CD14-positive monocyte (primary cell): ENCODE measurements around the gene RELB. TPM values are rescaled to one million over a fixed set of nuclear protein-coding genes. Genes with fewer than 3 reads are reported as not detected.
A peak's percentile ranks its signal among the peaks of the same experiment; 100 is the strongest.

Experiments used
- DNase-seq, 3 donors: peaks; one replicate each; pipeline ENCODE4 v3.0.0-alpha.2; 2011 to 2022
- H2AFZ ChIP-seq: 2 replicates; pipeline ENCODE4 v1.6.0; 2012; ENCODE audit warnings: mild to moderate bottlenecking, low read depth, low read length, inconsistent platforms; ENCODE audit not compliant: insufficient read depth, poor library complexity, severe bottlenecking
- H3K27ac ChIP-seq, 2 donors: 1 replicate in 1 of 2; 2 replicates in 1 of 2; pipeline ENCODE4 v1.5.1; 2012 to 2013; ENCODE audit warnings: low read length in 2 of 2, control low read depth in 1 of 2, inconsistent platforms in 1 of 2, low read depth in 1 of 2, mild to moderate bottlenecking in 1 of 2
- H3K27me3 ChIP-seq, 2 donors: one replicate each; pipeline versions ENCODE4 v1.6.0 to v1.6.1; 2011 to 2013; ENCODE audit warnings: low read length in 2 of 2; ENCODE audit not compliant: control insufficient read depth in 2 of 2, insufficient read depth in 2 of 2
- H3K36me3 ChIP-seq, 2 donors: replicated peaks in 1 of 2; 1 replicate in 1 of 2; 2 replicates in 1 of 2; pipeline versions ENCODE4 v1.5.1 to v1.6.1; 2012 to 2013; ENCODE audit warnings: low read length in 2 of 2, control low read depth in 1 of 2, inconsistent platforms in 1 of 2, mild to moderate bottlenecking in 1 of 2; ENCODE audit not compliant: insufficient read depth in 2 of 2, control insufficient read depth in 1 of 2
- H3K4me1 ChIP-seq, 2 donors: 1 replicate in 1 of 2; 2 replicates in 1 of 2; pipeline versions ENCODE4 v1.5.1 to v1.6.1; 2012 to 2013; ENCODE audit warnings: low read length in 2 of 2, control low read depth in 1 of 2, inconsistent platforms in 1 of 2, mild to moderate bottlenecking in 1 of 2, moderate library complexity in 1 of 2; ENCODE audit not compliant: insufficient read depth in 2 of 2, control insufficient read depth in 1 of 2
- H3K4me2 ChIP-seq: replicated peaks from 2 replicates; pipeline ENCODE3; 2012; ENCODE audit warnings: low read length, moderate library complexity, mild to moderate bottlenecking; ENCODE audit not compliant: poor library complexity, severe bottlenecking; ENCODE audit errors: extremely low read depth
- H3K4me3 ChIP-seq, 3 experiments: fragments of 200-600 bp in 1 of 3; sonication (generic) in 1 of 3; replicated peaks in 1 of 3; 1 replicate in 2 of 3; 2 replicates in 1 of 3; pipeline ENCODE4 v1.5.1; 2011 to 2013; ENCODE audit warnings: low read length in 3 of 3, mild to moderate bottlenecking in 3 of 3, control low read depth in 2 of 3, low read depth in 2 of 3, inconsistent platforms in 1 of 3, moderate library complexity in 1 of 3
- H3K79me2 ChIP-seq: 2 replicates; pipeline ENCODE4 v1.6.0; 2012; ENCODE audit warnings: mild to moderate bottlenecking, control low read depth, inconsistent platforms, low read length, moderate library complexity; ENCODE audit not compliant: insufficient read depth
- H3K9ac ChIP-seq: 2 replicates; pipeline ENCODE4 v1.6.0; 2017; ENCODE audit warnings: low read length, mild to moderate bottlenecking; ENCODE audit not compliant: insufficient read depth, poor library complexity, severe bottlenecking
- H3K9me3 ChIP-seq, 2 donors: replicated peaks in 1 of 2; 1 replicate in 1 of 2; 2 replicates in 1 of 2; pipeline versions ENCODE4 v1.5.1 to v1.6.1; 2012 to 2013; ENCODE audit warnings: low read length in 2 of 2, control low read depth in 1 of 2; ENCODE audit not compliant: control insufficient read depth in 1 of 2, insufficient read depth in 1 of 2
- H4K20me1 ChIP-seq: 2 replicates; pipeline ENCODE4 v1.6.0; 2012; ENCODE audit warnings: mild to moderate bottlenecking, low read length, control low read depth, moderate library complexity; ENCODE audit not compliant: insufficient read depth
- H3K27ac Mint-ChIP-seq, 7 donors: one replicate each; pipeline ENCODE4 v1.8.0; 2020; ENCODE audit warnings: mild to moderate bottlenecking in 7 of 7, mixed read lengths in 7 of 7, moderate library complexity in 6 of 7, inconsistent platforms in 2 of 7
- H3K27me3 Mint-ChIP-seq, 3 donors: one replicate each; pipeline ENCODE4 v1.8.0; 2021 to 2022; ENCODE audit warnings: low read depth in 3 of 3, mild to moderate bottlenecking in 3 of 3, mixed read lengths in 3 of 3, moderate library complexity in 3 of 3, inconsistent platforms in 1 of 3
- H3K36me3 Mint-ChIP-seq, 2 donors: one replicate each; pipeline ENCODE4 v1.8.0; 2020; ENCODE audit warnings: mixed read lengths in 2 of 2, inconsistent platforms in 1 of 2, mild to moderate bottlenecking in 1 of 2
- H3K4me1 Mint-ChIP-seq: one replicate; pipeline ENCODE4 v1.8.0; 2020; ENCODE audit warnings: mild to moderate bottlenecking, mixed read lengths
- H3K4me3 Mint-ChIP-seq, 2 donors: one replicate each; pipeline ENCODE4 v1.8.0; 2020; ENCODE audit warnings: mild to moderate bottlenecking in 2 of 2, mixed read lengths in 2 of 2, moderate library complexity in 1 of 2
- H3K9me3 Mint-ChIP-seq, 7 donors: one replicate each; pipeline ENCODE4 v1.8.0; 2020 to 2022; ENCODE audit warnings: mixed read lengths in 7 of 7, mild to moderate bottlenecking in 6 of 7, moderate library complexity in 6 of 7, inconsistent platforms in 2 of 7
- WGBS: methylation state at CpG from one replicate; pipeline ENCODE4 v1.1.5; 2013; ENCODE audit warnings: missing lambda C conversion rate; ENCODE audit not compliant: insufficient coverage; 5-methylcytosine and 5-hydroxymethylcytosine counted together
- intact Hi-C, 2 donors: fragments of 100-400 bp; cut with micrococcal nuclease; formaldehyde crosslinking; loops; one replicate each; pipeline versions ENCODE4 v1.15.0 to v1.15.1; 2023
- polyA plus RNA-seq, 3 donors: library from polyadenylated mRNA; depleted of rRNA in 1 of 3; unstranded in 2 of 3; stranded (reverse) in 1 of 3; fragments of 300-500 nt in 2 of 3; fragments of >200 nt in 1 of 3; fragmentation: Illumina TruSeq in 2 of 3; gene quantifications; 1 replicate in 2 of 3; 2 replicates in 1 of 3; pipeline ENCODE4 v1.2.3, GENCODE V29; 2012 to 2021
- TF ChIP-seq, protein P1 (sequence below): fragments of 200-600 bp; IDR thresholded peaks from one replicate; pipeline ENCODE4 v1.8.0; 2022; ENCODE audit warnings: antibody characterized with exemption, mild to moderate bottlenecking

The RELB gene
- polyA plus RNA-seq, 3 donors, result 32.3 to 35.0 (median 34.4) TPM

DNA sequence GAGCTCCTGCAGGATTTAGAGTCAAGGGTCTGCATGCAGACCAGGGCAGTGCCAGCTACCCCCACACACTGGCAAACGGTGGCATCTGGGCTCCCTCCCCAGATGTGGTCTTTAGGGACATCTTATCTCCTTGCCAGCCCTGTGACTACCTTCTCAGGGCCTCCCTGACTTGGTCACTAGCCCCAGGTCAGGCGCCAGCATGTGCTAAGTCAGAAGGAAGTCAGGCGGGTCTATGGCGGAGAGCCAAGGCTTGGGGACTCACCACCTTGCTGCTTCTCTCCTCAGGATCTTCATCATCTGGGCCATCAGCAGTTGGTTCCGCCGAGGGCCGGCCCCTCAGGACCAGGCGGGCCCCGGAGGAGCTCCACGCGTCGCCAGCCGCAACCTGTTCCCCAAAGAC lies 28.5 kb upstream of the RELB start:
- Histone ChIP-seq H2AFZ (no peak overlapping the region), H3K4me2 (no peak overlapping the region), H3K4me3 (no peak overlapping the region), H3K9ac (no peak overlapping the region), H3K27ac (peak overlapping the region in 1 of 2 donors; percentile 20), H3K27me3 (no peaks in the 10 kb centered on the region), H3K9me3 (no peaks in the 10 kb centered on the region), H3K79me2 (no peaks in the 10 kb centered on the region), H3K36me3 (peaks cover 52 to 82% of the 10 kb centered on the region in 2 donors), H4K20me1 (peaks cover 26% of the 10 kb centered on the region), H3K4me1 (no peaks in the 10 kb centered on the region)
- Mint-ChIP-seq H3K36me3 (peaks cover 55 to 77% of the 10 kb centered on the region in 2 donors), H3K27me3 (peaks cover 0 to 3% (median 2%) of the 10 kb centered on the region in 3 donors), H3K4me3 (no peak overlapping the region), H3K27ac (peak overlapping the region in 1 of 7 donors; percentile 58), H3K4me1 (no peaks in the 10 kb centered on the region), H3K9me3 (no peaks in the 10 kb centered on the region)
- DNase-seq, result no peak
- TF ChIP-seq, protein P1, sequence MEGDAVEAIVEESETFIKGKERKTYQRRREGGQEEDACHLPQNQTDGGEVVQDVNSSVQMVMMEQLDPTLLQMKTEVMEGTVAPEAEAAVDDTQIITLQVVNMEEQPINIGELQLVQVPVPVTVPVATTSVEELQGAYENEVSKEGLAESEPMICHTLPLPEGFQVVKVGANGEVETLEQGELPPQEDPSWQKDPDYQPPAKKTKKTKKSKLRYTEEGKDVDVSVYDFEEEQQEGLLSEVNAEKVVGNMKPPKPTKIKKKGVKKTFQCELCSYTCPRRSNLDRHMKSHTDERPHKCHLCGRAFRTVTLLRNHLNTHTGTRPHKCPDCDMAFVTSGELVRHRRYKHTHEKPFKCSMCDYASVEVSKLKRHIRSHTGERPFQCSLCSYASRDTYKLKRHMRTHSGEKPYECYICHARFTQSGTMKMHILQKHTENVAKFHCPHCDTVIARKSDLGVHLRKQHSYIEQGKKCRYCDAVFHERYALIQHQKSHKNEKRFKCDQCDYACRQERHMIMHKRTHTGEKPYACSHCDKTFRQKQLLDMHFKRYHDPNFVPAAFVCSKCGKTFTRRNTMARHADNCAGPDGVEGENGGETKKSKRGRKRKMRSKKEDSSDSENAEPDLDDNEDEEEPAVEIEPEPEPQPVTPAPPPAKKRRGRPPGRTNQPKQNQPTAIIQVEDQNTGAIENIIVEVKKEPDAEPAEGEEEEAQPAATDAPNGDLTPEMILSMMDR, result no peak
- 81% methylated on average over 6 of the region's 13 CpGs for WGBS
- intact Hi-C loops, result no loop called here

DNA sequence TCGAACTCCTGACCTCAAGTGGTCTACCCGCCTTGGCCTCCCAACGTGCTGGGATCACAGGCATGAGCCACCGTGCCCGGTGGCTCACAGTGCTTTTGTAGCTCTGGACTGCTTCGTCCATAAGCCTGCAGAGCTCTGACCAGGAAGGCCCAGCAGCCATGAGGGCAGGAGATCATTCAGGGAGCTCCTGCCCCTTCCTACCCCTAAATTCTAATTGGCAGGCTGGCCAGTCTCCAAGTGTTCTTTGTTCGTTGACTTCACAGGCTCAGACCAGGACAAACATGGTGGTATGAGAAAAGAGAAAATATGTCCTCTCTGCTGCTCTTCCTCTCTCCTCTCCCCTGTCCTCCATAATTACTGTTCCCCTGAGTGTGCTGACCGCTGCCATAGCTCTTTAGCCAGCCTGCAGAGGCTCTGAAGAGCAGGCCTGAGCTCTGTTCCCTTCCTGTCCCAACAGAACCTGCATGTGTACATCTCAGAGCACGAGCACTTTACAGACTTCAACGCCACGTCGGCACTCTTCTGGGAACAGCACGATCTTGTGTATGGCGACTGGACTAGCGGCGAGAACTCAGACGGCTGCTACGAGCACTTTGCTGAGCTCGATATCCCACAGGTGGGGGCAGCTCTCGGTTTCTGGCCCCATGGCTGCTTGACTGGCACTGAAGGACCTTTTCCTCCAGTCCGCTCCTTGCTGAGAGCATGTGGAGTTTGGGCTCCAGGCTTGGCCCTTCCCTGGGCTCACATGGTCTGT lies 27.1 kb upstream of the RELB start:
- Histone ChIP-seq H3K27ac (no peak overlapping the region), H2AFZ (no peak overlapping the region), H3K9ac (no peak overlapping the region), H3K4me3 (no peak overlapping the region), H3K36me3 (peaks cover 61 to 82% of the 10 kb centered on the region in 2 donors), H3K4me2 (no peak overlapping the region), H3K4me1 (no peaks in the 10 kb centered on the region), H3K27me3 (no peaks in the 10 kb centered on the region), H3K9me3 (no peaks in the 10 kb centered on the region), H4K20me1 (peaks cover 13% of the 10 kb centered on the region), H3K79me2 (no peaks in the 10 kb centered on the region)
- intact Hi-C loops, result no loop called here
- Mint-ChIP-seq H3K36me3 (peaks cover 57 to 80% of the 10 kb centered on the region in 2 donors), H3K4me1 (no peaks in the 10 kb centered on the region), H3K27me3 (peaks cover 0 to 3% (median 2%) of the 10 kb centered on the region in 3 donors), H3K4me3 (no peak overlapping the region), H3K9me3 (peaks cover 0 to 2% (median 0%) of the 10 kb centered on the region in 7 donors), H3K27ac (peak overlapping the region in 2 of 7 donors; percentile 37 to 52)
- TF ChIP-seq, protein P1, result no peak
- DNase-seq, result no peak
- 99% methylated on average over 19 of the region's 21 CpGs for WGBS
